Subcutaneous abdominal adipose tissue (tissue), 5 donors: Measurements from ENCODE around the gene CDK13.

Experiments used
- H3K27ac ChIP-seq: one replicate; pipeline ENCODE4 v1.7.0; 2013; ENCODE audit warnings: low read depth, mild to moderate bottlenecking, inconsistent platforms, low read length, moderate library complexity
- H3K27me3 ChIP-seq, 5 donors: one replicate each; pipeline ENCODE4 v1.7.0; 2013; ENCODE audit warnings: low read length in 5 of 5, inconsistent platforms in 1 of 5; ENCODE audit not compliant: control insufficient read depth in 5 of 5, insufficient read depth in 4 of 5
- H3K36me3 ChIP-seq, 5 donors: one replicate each; pipeline ENCODE4 v1.7.0; 2013; ENCODE audit warnings: low read length in 5 of 5; ENCODE audit not compliant: control insufficient read depth in 5 of 5, insufficient read depth in 5 of 5
- H3K4me1 ChIP-seq, 5 donors: one replicate each; pipeline ENCODE4 v1.7.0; 2013; ENCODE audit warnings: low read length in 5 of 5, mild to moderate bottlenecking in 3 of 5, moderate library complexity in 1 of 5; ENCODE audit not compliant: control insufficient read depth in 5 of 5, insufficient read depth in 5 of 5
- H3K4me3 ChIP-seq, 5 donors: one replicate each; pipeline ENCODE4 v1.7.0; 2013; ENCODE audit warnings: low read length in 5 of 5, low read depth in 1 of 5
- H3K9ac ChIP-seq, 5 donors: one replicate each; pipeline ENCODE4 v1.7.0; 2013; ENCODE audit warnings: low read length in 5 of 5, mild to moderate bottlenecking in 4 of 5, moderate library complexity in 3 of 5
- H3K9me3 ChIP-seq, 5 donors: one replicate each; pipeline ENCODE4 v1.7.0; 2013; ENCODE audit warnings: low read length in 5 of 5; ENCODE audit not compliant: control insufficient read depth in 5 of 5
- donor health status: healthy.
- donor health status: healthy.
- donor health status: healthy.
- donor health status: healthy.
- donor health status: healthy.

CDK13 gene

DNA sequence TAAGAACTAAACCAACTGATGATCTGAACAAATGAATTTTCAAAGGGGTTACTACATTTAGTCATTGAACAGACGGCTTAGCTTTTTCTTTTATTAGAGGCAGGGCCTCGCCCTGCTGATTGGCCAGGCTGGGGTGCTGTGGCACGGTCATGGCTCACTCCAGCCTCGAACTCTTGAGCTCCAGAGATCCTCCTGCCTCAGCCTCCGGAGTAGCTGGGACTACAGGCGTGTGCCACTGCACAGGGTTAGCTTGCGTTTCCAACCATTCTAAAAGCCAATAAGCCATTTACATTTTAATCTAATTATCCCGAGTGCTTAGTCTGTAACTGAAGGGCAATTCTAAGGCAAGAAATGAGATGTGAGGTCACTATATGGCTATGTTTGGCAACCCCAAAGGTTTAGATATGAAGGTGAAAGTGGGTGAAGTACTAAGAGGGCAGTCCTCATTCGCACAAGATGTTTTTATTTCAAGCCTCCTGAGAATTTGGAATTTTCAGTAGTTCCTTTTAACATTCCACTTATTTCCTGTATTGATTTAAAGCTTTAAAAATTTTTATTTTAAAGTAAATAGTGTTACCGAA lies 1.6 kb upstream of the CDK13 start:
- peak overlapping the region; percentile 49 to 87 (median 76) for H3K9ac ChIP-seq

DNA sequence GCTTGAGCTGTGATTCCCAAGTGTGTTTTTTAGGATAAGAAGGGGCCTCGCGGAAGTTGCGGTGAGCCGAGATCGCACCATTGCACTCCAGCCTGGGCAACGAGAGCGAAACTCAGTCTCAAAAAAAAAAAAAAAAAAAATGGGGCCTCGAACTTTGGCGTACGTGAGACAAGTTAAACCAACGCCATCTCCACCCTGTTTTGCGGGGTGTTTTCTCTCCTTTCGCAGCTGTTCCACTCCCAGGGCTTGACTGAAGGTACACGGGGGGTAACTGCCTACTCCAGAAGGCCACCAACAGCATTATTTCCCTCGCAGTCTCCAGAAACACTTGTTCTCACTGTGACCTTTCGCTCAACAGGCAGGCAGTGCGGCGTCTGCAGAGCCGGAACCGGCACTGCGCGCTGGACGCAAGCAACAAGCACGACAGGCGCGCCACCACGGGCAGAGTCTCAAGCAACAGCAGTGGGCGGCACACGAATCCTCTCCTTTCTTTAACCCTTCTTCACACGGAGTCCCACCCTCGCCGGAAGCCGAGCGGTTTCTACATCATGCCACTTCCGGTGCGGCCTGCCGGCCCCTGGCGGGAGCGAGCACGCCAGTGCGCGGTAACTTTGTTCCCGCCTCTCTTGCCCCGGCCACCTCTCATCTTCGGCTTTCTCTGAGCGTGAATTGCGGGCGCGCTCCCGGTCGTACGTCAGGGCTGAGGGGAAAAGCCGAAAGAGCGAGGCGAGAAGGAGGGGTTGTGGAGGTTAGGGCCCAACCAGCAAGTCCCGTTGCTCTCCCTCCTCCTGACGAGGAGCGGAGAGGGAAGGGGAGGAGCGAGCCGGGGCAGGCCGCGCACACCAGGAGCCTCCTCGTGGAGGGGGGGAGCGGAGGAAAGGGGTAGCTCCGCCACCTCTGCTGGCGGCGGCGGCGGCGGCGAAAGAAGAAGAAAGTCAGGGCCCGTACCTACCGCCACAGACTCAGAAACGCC lies 814 bp upstream of the CDK13 start:
- H3K4me3 ChIP-seq: peak overlapping the region; percentile 74 to 94 (median 88)
- peaks cover 2 to 39% (median 32%) of the 10 kb centered on the region in 5 donors for H3K4me1 ChIP-seq
- H3K27ac ChIP-seq: peak overlapping the region; percentile 94
- no peaks in the 10 kb centered on the region for H3K27me3 ChIP-seq
- no peaks in the 10 kb centered on the region for H3K9me3 ChIP-seq
- H3K9ac ChIP-seq: peak overlapping the region; percentile 49 to 98 (median 86)
- H3K36me3 ChIP-seq: no peaks in the 10 kb centered on the region

More for the DNA sequence above, 1.6 kb upstream of the CDK13 start:
- Histone ChIP-seq H3K4me1 (peaks cover 2 to 32% (median 24%) of the 10 kb centered on the region in 5 donors), H3K4me3 (peak overlapping the region; percentile 74 to 94 (median 88)), H3K9me3 (no peaks in the 10 kb centered on the region), H3K27ac (peak overlapping the region; percentile 94), H3K27me3 (no peaks in the 10 kb centered on the region), H3K36me3 (no peaks in the 10 kb centered on the region)

DNA sequence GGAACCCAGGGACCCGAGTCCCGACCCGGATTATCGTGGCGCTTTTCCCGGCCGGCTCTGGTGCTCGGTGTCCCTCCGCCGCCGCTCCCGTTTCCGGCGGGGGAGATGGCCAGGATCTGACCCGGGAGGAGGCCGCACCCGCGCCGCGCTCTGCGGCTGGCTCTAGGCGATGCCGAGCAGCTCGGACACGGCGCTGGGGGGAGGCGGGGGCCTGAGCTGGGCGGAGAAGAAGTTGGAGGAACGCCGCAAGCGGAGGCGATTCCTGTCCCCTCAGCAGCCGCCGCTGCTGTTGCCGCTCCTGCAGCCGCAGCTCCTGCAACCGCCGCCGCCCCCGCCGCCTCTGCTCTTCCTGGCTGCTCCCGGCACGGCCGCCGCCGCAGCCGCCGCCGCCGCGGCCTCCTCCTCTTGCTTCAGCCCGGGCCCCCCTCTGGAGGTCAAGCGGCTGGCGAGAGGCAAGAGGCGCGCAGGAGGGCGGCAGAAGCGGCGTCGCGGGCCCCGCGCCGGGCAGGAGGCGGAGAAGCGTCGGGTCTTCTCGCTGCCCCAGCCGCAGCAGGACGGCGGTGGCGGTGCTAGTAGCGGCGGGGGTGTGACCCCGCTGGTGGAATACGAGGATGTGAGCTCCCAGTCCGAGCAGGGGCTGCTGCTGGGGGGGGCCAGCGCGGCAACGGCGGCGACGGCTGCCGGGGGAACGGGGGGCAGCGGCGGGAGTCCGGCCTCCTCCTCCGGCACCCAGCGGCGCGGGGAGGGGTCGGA lies 593 bp downstream of the CDK13 start:
- Histone ChIP-seq H3K9ac (peak overlapping the region in 4 of 5 donors; percentile 85 to 98 (median 95)), H3K9me3 (no peaks in the 10 kb centered on the region), H3K4me1 (peaks cover 2 to 50% (median 46%) of the 10 kb centered on the region in 5 donors), H3K36me3 (no peaks in the 10 kb centered on the region), H3K27me3 (no peaks in the 10 kb centered on the region), H3K4me3 (peak overlapping the region; percentile 15 to 96 (median 93)), H3K27ac (peak overlapping the region; percentile 94)

DNA sequence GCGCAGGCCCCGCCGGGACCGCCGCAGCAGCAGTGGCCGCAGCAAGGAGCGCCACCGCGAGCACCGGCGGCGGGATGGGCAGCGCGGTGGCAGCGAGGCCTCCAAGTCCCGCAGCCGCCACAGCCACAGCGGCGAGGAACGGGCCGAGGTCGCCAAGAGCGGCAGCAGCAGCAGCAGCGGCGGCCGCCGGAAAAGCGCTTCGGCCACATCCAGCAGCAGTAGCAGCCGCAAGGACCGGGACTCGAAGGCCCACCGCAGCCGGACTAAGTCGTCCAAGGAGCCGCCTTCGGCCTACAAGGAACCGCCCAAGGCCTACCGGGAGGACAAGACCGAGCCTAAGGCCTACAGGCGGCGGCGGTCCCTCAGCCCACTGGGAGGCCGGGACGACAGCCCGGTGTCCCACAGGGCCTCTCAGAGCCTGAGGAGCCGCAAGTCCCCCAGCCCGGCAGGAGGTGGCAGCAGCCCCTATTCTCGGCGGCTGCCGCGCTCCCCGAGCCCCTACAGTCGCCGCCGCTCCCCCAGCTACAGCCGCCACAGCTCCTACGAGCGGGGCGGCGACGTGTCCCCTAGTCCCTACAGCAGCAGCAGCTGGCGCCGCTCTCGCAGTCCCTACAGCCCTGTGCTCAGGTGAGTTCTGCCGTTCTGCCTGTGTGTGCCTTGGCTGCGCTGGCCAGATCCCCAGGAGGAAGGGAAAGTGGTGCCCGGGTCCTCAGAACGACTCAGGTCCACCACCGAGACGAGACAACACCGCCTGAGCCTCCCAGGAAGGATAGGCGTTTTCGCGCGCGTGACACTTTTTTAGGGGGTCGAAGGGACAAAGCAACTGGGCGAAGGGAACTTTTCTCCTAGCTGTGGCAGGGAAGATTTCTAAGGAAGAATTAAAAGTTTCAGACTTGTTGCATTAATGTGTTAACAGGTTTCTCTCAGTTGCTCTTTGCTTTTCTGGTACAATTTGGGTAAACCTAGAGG lies 1.5 kb downstream of the CDK13 start:
- Histone ChIP-seq H3K4me3 (peak overlapping the region; percentile 80 to 96 (median 93)), H3K36me3 (no peaks in the 10 kb centered on the region), H3K27ac (peak overlapping the region; percentile 94), H3K9me3 (no peaks in the 10 kb centered on the region), H3K9ac (peak overlapping the region; percentile 85 to 98 (median 97)), H3K4me1 (peaks cover 2 to 50% (median 47%) of the 10 kb centered on the region in 5 donors), H3K27me3 (no peaks in the 10 kb centered on the region)

DNA sequence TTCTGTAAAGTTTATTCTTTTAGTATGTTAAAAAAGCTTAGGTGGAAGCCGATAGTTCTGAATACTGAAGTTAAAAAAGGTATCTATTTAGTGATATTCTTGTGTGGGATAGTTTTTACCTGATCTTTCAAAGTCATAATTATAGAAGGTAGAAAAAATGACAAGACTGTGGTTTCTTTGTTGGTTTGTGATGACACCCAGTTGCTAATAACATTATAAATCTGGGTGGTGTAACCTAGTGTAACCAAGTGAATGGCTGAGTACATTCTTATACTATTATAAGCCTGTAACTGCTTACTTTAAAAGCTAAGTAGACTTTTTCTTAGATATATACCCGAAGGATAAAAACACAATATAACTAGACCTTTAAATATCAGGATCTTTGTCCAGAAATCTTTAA lies 2.3 kb downstream of the CDK13 start:
- H3K9me3 ChIP-seq: no peaks in the 10 kb centered on the region
- H3K27ac ChIP-seq: peak overlapping the region; percentile 94

DNA sequence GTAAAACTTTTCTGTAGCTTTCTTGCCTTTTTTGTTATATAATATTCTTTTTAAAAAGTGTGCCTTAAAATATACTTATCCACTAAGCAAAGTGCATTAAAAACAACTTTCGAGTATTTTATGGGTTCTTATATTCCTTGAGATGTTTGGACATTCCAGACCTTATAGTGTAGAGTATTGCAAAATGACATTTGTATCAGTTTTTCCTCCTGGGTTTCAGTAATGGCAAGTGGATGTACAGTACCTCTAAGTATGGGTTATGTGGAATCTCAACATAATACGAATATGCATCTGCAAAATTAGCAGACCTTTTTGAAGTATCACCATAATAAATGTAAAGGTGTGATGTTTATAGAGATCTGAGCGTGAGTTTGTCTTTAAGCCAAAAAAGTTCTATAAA lies 2.7 kb downstream of the CDK13 start:
- Histone ChIP-seq H3K9ac (peak overlapping the region; percentile 85 to 98 (median 97)), H3K36me3 (no peaks in the 10 kb centered on the region), H3K27me3 (no peaks in the 10 kb centered on the region), H3K9me3 (no peaks in the 10 kb centered on the region), H3K4me1 (peaks cover 2 to 53% (median 51%) of the 10 kb centered on the region in 5 donors), H3K27ac (peak overlapping the region; percentile 94), H3K4me3 (peak overlapping the region in 4 of 5 donors; percentile 80 to 96 (median 94))

More for the DNA sequence above, 2.3 kb downstream of the CDK13 start:
- Histone ChIP-seq H3K9ac (peak overlapping the region; percentile 85 to 98 (median 97)), H3K36me3 (no peaks in the 10 kb centered on the region), H3K4me1 (peaks cover 2 to 53% (median 50%) of the 10 kb centered on the region in 5 donors), H3K4me3 (peak overlapping the region; percentile 80 to 96 (median 93)), H3K27me3 (no peaks in the 10 kb centered on the region)

DNA sequence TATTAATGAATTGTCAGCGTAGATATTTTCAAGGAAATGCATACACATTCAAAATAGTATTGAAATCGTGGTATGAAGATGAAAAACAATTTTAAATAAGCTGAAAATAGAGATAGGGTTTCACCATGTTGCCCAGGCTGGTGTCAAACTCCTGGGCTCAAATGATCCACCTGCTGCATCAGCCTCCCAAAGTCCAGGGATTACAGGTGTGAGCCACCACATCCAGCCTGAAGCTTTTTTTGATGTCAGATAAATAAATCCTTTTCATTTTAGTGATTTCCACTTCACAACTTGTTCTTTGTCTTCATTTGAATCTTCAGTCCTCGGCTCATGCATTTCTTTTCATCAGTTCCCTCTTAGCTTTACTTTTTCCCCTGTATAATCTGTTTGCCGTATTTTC lies 4.6 kb downstream of the CDK13 start:
- Histone ChIP-seq H3K4me3 (no peak overlapping the region), H3K27ac (no peak overlapping the region), H3K27me3 (no peaks in the 10 kb centered on the region), H3K36me3 (no peaks in the 10 kb centered on the region), H3K9ac (peak overlapping the region in 1 of 5 donors; percentile 12), H3K4me1 (peaks cover 0 to 53% (median 46%) of the 10 kb centered on the region in 5 donors), H3K9me3 (no peaks in the 10 kb centered on the region)

DNA sequence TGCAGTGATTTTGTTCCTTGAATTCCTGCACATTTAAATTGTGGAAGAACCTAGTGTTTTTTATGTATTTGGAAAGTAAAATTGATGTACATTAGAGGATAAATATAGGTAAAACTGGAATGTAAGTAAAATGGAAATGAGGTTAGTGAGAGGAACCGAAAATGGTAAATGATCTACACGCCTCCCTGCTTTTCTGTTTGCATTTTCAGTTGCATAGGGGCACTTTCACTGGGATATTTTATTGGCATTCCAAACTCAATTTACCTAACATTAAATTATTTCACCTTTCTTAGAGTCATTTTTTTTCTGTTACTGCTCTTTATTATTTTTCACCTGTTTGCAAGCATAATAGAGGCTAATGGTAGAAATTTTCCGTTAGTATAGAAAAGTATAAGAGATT lies 8.0 kb downstream of the CDK13 start:
- no peak overlapping the region for H3K9ac ChIP-seq
- peaks cover 0 to 39% (median 26%) of the 10 kb centered on the region in 5 donors for H3K4me1 ChIP-seq
- H3K36me3 ChIP-seq: peaks cover 0 to 2% (median 0%) of the 10 kb centered on the region in 5 donors
- no peak overlapping the region for H3K4me3 ChIP-seq
- no peaks in the 10 kb centered on the region for H3K27me3 ChIP-seq
- H3K9me3 ChIP-seq: no peaks in the 10 kb centered on the region
- H3K27ac ChIP-seq: no peak overlapping the region
